ENCODE measurements around the gene GUSB. TPM values are rescaled to one million over a fixed set of nuclear protein-coding genes. Genes with fewer than 3 reads are reported as not detected.

GUSB gene
- total and polyA plus RNA-seq, 2 experiments from 2014 or later, result 33.6 to 47.0 TPM

- peaks cover 18% of the 10 kb centered on the region for H3K36me3 ChIP-seq (ENCODE audit: insufficient read depth)
- H3K4me1 Mint-ChIP-seq, result no peaks in the 10 kb centered on the region
Observed at GRCh38 chr7:65972976-65973375, 9.0 kb downstream of the GUSB start.

More at GRCh38 chr7:65972976-65973375, 9.0 kb downstream of the GUSB start:
- H3F3A ChIP-seq (replicated peaks; ENCODE audit: low read depth), result no peaks in the 10 kb centered on the region
- H3K27me3 Mint-ChIP-seq (ENCODE audit: insufficient read depth, low read depth, poor library complexity), result peaks cover 10% of the 10 kb centered on the region
- no peaks in the 10 kb centered on the region; the same call in 2 of the 3 replicates for H3K9me3 Mint-ChIP-seq
- no peak overlapping the region for H3K4me3 ChIP-seq
- no peaks in the 10 kb centered on the region for H3K9me2 ChIP-seq (ENCODE audit: insufficient read depth)
- H3K4me1 ChIP-seq (ENCODE audit: insufficient read depth), result no peaks in the 10 kb centered on the region
- no peak for ATAC-seq
- H3K79me2 ChIP-seq (replicated peaks; ENCODE audit: insufficient read depth), result no peaks in the 10 kb centered on the region
- TF ChIP-seq EZH2phosphoT487 (IDR thresholded peaks at IDR 0.05; ENCODE audit: unreplicated experiment) (no peak), EZH2 (IDR thresholded peaks at IDR 0.05; ENCODE audit: low read depth, unreplicated experiment) (no peak), ETS1 (IDR thresholded peaks at IDR 0.05) (no peak), JUNB (IDR thresholded peaks at IDR 0.05; ENCODE audit: unreplicated experiment) (no peak), REST (IDR thresholded peaks at IDR 0.05; ENCODE audit: unreplicated experiment) (no peak), NANOG (IDR thresholded peaks at IDR 0.05; ENCODE audit: borderline replicate concordance) (no peak), POLR2AphosphoS5 (IDR thresholded peaks at IDR 0.05; ENCODE audit: low read depth) (no peak), CTCF (conservative IDR thresholded peaks at IDR 0.05; ENCODE audit: low read depth in 2 of 2) (no peak), STAT1 (IDR thresholded peaks at IDR 0.05; ENCODE audit: unreplicated experiment) (no peak), CREB1 (CRISPR knock-in tag; IDR thresholded peaks at IDR 0.05; ENCODE audit: low read depth) (no peak), ZNF331 (CRISPR knock-in tag; IDR thresholded peaks at IDR 0.05; ENCODE audit: low read depth) (no peak), ZNF114 (CRISPR knock-in tag; IDR thresholded peaks at IDR 0.05) (no peak)
- TF ChIP-seq, protein P1, sequence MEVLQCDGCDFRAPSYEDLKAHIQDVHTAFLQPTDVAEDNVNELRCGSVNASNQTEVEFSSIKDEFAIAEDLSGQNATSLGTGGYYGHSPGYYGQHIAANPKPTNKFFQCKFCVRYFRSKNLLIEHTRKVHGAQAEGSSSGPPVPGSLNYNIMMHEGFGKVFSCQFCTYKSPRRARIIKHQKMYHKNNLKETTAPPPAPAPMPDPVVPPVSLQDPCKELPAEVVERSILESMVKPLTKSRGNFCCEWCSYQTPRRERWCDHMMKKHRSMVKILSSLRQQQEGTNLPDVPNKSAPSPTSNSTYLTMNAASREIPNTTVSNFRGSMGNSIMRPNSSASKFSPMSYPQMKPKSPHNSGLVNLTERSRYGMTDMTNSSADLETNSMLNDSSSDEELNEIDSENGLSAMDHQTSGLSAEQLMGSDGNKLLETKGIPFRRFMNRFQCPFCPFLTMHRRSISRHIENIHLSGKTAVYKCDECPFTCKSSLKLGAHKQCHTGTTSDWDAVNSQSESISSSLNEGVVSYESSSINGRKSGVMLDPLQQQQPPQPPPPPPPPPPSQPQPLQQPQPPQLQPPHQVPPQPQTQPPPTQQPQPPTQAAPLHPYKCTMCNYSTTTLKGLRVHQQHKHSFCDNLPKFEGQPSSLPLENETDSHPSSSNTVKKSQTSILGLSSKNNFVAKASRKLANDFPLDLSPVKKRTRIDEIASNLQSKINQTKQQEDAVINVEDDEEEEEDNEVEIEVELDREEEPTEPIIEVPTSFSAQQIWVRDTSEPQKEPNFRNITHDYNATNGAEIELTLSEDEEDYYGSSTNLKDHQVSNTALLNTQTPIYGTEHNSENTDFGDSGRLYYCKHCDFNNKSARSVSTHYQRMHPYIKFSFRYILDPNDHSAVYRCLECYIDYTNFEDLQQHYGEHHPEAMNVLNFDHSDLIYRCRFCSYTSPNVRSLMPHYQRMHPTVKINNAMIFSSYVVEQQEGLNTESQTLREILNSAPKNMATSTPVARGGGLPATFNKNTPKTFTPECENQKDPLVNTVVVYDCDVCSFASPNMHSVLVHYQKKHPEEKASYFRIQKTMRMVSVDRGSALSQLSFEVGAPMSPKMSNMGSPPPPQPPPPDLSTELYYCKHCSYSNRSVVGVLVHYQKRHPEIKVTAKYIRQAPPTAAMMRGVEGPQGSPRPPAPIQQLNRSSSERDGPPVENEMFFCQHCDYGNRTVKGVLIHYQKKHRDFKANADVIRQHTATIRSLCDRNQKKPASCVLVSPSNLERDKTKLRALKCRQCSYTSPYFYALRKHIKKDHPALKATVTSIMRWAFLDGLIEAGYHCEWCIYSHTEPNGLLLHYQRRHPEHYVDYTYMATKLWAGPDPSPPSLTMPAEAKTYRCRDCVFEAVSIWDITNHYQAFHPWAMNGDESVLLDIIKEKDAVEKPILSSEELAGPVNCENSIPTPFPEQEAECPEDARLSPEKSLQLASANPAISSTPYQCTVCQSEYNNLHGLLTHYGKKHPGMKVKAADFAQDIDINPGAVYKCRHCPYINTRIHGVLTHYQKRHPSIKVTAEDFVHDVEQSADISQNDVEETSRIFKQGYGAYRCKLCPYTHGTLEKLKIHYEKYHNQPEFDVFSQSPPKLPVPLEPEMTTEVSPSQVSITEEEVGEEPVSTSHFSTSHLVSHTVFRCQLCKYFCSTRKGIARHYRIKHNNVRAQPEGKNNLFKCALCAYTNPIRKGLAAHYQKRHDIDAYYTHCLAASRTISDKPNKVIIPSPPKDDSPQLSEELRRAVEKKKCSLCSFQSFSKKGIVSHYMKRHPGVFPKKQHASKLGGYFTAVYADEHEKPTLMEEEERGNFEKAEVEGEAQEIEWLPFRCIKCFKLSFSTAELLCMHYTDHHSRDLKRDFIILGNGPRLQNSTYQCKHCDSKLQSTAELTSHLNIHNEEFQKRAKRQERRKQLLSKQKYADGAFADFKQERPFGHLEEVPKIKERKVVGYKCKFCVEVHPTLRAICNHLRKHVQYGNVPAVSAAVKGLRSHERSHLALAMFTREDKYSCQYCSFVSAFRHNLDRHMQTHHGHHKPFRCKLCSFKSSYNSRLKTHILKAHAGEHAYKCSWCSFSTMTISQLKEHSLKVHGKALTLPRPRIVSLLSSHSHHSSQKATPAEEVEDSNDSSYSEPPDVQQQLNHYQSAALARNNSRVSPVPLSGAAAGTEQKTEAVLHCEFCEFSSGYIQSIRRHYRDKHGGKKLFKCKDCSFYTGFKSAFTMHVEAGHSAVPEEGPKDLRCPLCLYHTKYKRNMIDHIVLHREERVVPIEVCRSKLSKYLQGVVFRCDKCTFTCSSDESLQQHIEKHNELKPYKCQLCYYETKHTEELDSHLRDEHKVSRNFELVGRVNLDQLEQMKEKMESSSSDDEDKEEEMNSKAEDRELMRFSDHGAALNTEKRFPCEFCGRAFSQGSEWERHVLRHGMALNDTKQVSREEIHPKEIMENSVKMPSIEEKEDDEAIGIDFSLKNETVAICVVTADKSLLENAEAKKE (CRISPR knock-in tag; IDR thresholded peaks at IDR 0.05), result no peak
- DNase-seq (ENCODE audit: low spot score), result no peak
- H3K27ac ChIP-seq (ENCODE audit: low read depth), result no peak overlapping the region
- no peak overlapping the region for H3K4me2 ChIP-seq
- no peak overlapping the region; the same call in 1 of the 2 replicates for H3K27ac Mint-ChIP-seq
- H2AFZ ChIP-seq, result no peak overlapping the region
- no peaks in the 10 kb centered on the region for H3K27me3 ChIP-seq (ENCODE audit: insufficient read depth)
- H3K36me3 Mint-ChIP-seq (ENCODE audit: low read depth), result peaks cover 66% of the 10 kb centered on the region
- peaks cover 5% of the 10 kb centered on the region; the same call in 1 of the 2 replicates for H4K20me1 ChIP-seq (replicated peaks; ENCODE audit: insufficient read depth)
- H3K4me3 Mint-ChIP-seq, result no peak overlapping the region

Data from GM23338 (cell line).